ENCODE measurements around the gene QTRT2.

GRCh38 chr3:114120211-114120610 lies 63.7 kb downstream of the QTRT2 start:
- TF ChIP-seq, protein P1, sequence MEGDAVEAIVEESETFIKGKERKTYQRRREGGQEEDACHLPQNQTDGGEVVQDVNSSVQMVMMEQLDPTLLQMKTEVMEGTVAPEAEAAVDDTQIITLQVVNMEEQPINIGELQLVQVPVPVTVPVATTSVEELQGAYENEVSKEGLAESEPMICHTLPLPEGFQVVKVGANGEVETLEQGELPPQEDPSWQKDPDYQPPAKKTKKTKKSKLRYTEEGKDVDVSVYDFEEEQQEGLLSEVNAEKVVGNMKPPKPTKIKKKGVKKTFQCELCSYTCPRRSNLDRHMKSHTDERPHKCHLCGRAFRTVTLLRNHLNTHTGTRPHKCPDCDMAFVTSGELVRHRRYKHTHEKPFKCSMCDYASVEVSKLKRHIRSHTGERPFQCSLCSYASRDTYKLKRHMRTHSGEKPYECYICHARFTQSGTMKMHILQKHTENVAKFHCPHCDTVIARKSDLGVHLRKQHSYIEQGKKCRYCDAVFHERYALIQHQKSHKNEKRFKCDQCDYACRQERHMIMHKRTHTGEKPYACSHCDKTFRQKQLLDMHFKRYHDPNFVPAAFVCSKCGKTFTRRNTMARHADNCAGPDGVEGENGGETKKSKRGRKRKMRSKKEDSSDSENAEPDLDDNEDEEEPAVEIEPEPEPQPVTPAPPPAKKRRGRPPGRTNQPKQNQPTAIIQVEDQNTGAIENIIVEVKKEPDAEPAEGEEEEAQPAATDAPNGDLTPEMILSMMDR (IDR thresholded peaks at IDR 0.05 in 2 of 3, conservative IDR thresholded peaks at IDR 0.05 in 1 of 3; ENCODE audit: control insufficient read depth in 2 of 3, extremely low read depth in 1 of 3, insufficient read depth in 1 of 3, low read depth in 3 of 3, low read length in 3 of 3) = no peak
- TF ChIP-seq POLR2A (IDR thresholded peaks at IDR 0.05; ENCODE audit: low read depth, low read length) (no peak), TAF1 (IDR thresholded peaks at IDR 0.05; ENCODE audit: borderline replicate concordance, low read depth, low read length) (no peak)

Measured in GM12878 (cell line).